ENCODE results near the gene GJC2.

DNA sequence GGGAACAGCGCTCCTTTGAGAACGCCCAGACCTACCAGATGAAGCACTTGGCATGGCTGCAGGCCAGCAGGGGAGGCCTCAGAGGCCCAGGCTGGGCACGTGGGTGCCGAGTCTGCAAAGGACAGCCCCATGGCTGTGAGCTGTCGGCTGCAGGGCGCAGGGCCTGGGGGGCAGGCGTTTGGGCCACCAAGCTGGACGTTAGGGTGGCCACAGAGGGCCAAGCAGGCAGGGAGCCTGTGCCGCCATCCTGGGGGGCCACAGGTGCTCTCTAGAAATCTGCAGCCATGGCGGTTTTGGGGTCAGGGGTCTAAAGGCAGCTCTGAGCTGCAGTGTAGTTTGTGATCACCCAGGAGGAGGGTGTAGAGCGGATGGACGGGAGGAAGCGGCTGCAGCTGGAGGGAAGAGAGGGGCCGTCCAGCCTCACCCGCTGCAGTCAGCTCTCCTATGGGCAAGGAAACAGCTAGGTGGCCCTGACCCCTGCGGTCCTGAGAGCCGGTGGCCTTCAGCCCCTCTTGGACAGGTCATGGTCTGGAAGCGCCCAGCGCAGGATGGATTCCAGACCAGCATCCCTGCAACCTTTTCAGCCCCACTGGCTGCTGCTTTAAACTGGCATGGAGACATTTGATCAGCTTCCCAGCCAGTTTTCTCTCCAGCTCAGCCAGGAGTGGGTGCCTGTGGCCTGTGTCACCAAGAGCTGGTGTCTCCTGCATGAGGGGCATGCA lies 26.9 kb downstream of the GJC2 start:
- TF ChIP-seq, protein P1, sequence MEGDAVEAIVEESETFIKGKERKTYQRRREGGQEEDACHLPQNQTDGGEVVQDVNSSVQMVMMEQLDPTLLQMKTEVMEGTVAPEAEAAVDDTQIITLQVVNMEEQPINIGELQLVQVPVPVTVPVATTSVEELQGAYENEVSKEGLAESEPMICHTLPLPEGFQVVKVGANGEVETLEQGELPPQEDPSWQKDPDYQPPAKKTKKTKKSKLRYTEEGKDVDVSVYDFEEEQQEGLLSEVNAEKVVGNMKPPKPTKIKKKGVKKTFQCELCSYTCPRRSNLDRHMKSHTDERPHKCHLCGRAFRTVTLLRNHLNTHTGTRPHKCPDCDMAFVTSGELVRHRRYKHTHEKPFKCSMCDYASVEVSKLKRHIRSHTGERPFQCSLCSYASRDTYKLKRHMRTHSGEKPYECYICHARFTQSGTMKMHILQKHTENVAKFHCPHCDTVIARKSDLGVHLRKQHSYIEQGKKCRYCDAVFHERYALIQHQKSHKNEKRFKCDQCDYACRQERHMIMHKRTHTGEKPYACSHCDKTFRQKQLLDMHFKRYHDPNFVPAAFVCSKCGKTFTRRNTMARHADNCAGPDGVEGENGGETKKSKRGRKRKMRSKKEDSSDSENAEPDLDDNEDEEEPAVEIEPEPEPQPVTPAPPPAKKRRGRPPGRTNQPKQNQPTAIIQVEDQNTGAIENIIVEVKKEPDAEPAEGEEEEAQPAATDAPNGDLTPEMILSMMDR (IDR thresholded peaks at IDR 0.05): no peak
- TF ChIP-seq POLR2A (IDR thresholded peaks at IDR 0.05): no peak

All from testis (tissue), 2 donors.